IMR-90 (cell line): ENCODE results near the gene SLC39A11. TPM values are rescaled to one million over a fixed set of nuclear protein-coding genes. Genes with fewer than 3 reads are reported as not detected.

Source experiments
- ATAC-seq: fragments of 200-7000 bp; cut with Tn5 transposase; 2 replicates; pipeline ENCODE4 v1.9.1; 2020; ENCODE audit warnings: low read depth, mild to moderate bottlenecking, moderate library complexity
- BruUV-seq: library from RNA; stranded (reverse); fragments of 400-500 nt; replicated peaks from 2 replicates; lab custom pipeline; 2021; lab: Mats Ljungman, UMichigan
- CTCF ChIA-PET: fragments of 300-600 bp; formaldehyde crosslinking; extraction: SDS; loops from one replicate; lab custom pipeline; 2021; ENCODE audit warnings: antibody characterized with exemption; lab: Yijun Ruan, JAX
- POLR2A ChIA-PET: fragments of 300-600 bp; sonication (Branson Sonifier 250); formaldehyde crosslinking; loops from one replicate; lab custom pipeline; 2022; ENCODE audit warnings: antibody characterized with exemption; ENCODE audit not compliant: unreplicated experiment; lab: Charles Lee
- DNase-seq: peaks from one replicate; pipeline ENCODE4 v3.0.0; 2013
- H2AFZ ChIP-seq: replicated peaks from 2 replicates; pipeline ENCODE3; 2013; ENCODE audit warnings: low read length, mild to moderate bottlenecking; ENCODE audit not compliant: poor library complexity
- H2AK5ac ChIP-seq: 2 replicates; pipeline ENCODE4 v1.6.1; 2013; ENCODE audit warnings: low read depth, low read length, inconsistent platforms
- H2AK9ac ChIP-seq: replicated peaks from 2 replicates; pipeline ENCODE3; 2013; ENCODE audit warnings: mild to moderate bottlenecking, low read depth, low read length, moderate library complexity; ENCODE audit not compliant: poor library complexity
- H2BK120ac ChIP-seq: 2 replicates; pipeline ENCODE4 v1.6.1; 2013; ENCODE audit warnings: low read depth, low read length, inconsistent platforms
- H2BK15ac ChIP-seq: 3 replicates; pipeline ENCODE4 v1.6.1; 2013; ENCODE audit warnings: low read depth, low read length, inconsistent platforms
- H2BK20ac ChIP-seq: 2 replicates; pipeline ENCODE4 v1.6.1; 2013; ENCODE audit warnings: low read depth, mild to moderate bottlenecking, inconsistent platforms, low read length, moderate library complexity
- H2BK5ac ChIP-seq: 2 replicates; pipeline ENCODE4 v1.6.1; 2013; ENCODE audit warnings: mild to moderate bottlenecking, low read depth, low read length, inconsistent platforms; ENCODE audit not compliant: poor library complexity, severe bottlenecking
- H3K14ac ChIP-seq: replicated peaks from 2 replicates; pipeline ENCODE4 v1.6.1; 2013; ENCODE audit warnings: low read depth, low read length, inconsistent platforms
- H3K18ac ChIP-seq: 2 replicates; pipeline ENCODE4 v1.6.1; 2013; ENCODE audit warnings: low read depth, low read length, control low read depth
- H3K23ac ChIP-seq: 2 replicates; pipeline ENCODE4 v1.6.1; 2013; ENCODE audit warnings: low read depth, low read length, inconsistent platforms
- H3K27ac ChIP-seq: 2 replicates; pipeline ENCODE4 v1.5.1; 2013; ENCODE audit warnings: mild to moderate bottlenecking, control low read depth, low read length; ENCODE audit not compliant: insufficient read depth
- H3K27me3 ChIP-seq: 2 replicates; pipeline ENCODE4 v1.6.1; 2013; ENCODE audit warnings: low read length; ENCODE audit not compliant: control insufficient read depth, insufficient read depth
- H3K36me3 ChIP-seq: 2 replicates; pipeline ENCODE4 v1.6.1; 2013; ENCODE audit warnings: low read length, mixed read lengths; ENCODE audit not compliant: control insufficient read depth, insufficient read depth
- H3K4ac ChIP-seq: 2 replicates; pipeline ENCODE4 v1.6.1; 2013; ENCODE audit warnings: low read depth, low read length, inconsistent platforms
- H3K4me1 ChIP-seq: 2 replicates; pipeline ENCODE4 v1.6.1; 2013; ENCODE audit warnings: low read length, mixed read lengths; ENCODE audit not compliant: control insufficient read depth, insufficient read depth
- H3K4me2 ChIP-seq: 2 replicates; pipeline ENCODE4 v1.6.1; 2013; ENCODE audit warnings: low read depth, mild to moderate bottlenecking, control low read depth, low read length, moderate library complexity
- H3K4me3 ChIP-seq: 2 replicates; pipeline ENCODE4 v1.5.1; 2013; ENCODE audit warnings: low read depth, mild to moderate bottlenecking, control low read depth, low read length, moderate library complexity; ENCODE audit not compliant: insufficient read depth
- H3K56ac ChIP-seq: 2 replicates; pipeline ENCODE4 v1.6.1; 2013; ENCODE audit warnings: low read length, inconsistent platforms; ENCODE audit not compliant: insufficient read depth; ENCODE audit errors: extremely low read depth
- H3K79me1 ChIP-seq, 2 experiments: 2 replicates each; pipeline ENCODE4 v1.6.1; 2013; ENCODE audit warnings: low read length in 2 of 2, inconsistent platforms in 1 of 2, low read depth in 1 of 2
- H3K9ac ChIP-seq: 2 replicates; pipeline ENCODE4 v1.6.1; 2013; ENCODE audit warnings: low read depth, low read length, control low read depth
- H3K9me1 ChIP-seq: 2 replicates; pipeline ENCODE4 v1.6.1; 2013; ENCODE audit warnings: low read length, inconsistent platforms; ENCODE audit not compliant: insufficient read depth
- H3K9me3 ChIP-seq: 2 replicates; pipeline ENCODE4 v1.6.1; 2013; ENCODE audit warnings: low read length; ENCODE audit not compliant: control insufficient read depth, insufficient read depth
- H4K20me1 ChIP-seq: 2 replicates; pipeline ENCODE4 v1.6.1; 2013; ENCODE audit warnings: low read length, inconsistent platforms; ENCODE audit not compliant: insufficient read depth
- H4K5ac ChIP-seq: 2 replicates; pipeline ENCODE4 v1.6.1; 2013; ENCODE audit warnings: mild to moderate bottlenecking, low read depth, low read length, control low read depth
- H4K8ac ChIP-seq, 2 experiments: 2 replicates each; pipeline ENCODE4 v1.6.1; 2013; ENCODE audit warnings: low read depth in 2 of 2, low read length in 2 of 2, control low read depth in 1 of 2, inconsistent platforms in 1 of 2
- H4K91ac ChIP-seq: 2 replicates; pipeline ENCODE4 v1.6.1; 2013; ENCODE audit warnings: low read depth, low read length, inconsistent platforms; ENCODE audit not compliant: insufficient read depth
- BHLHE40 ChIP-seq: fragments of 150-350 bp; IDR thresholded peaks from 2 replicates; pipeline ENCODE4 v1.6.1; 2016; ENCODE audit warnings: mild to moderate bottlenecking, low read depth, low read length
- CHD1 ChIP-seq: IDR thresholded peaks from 2 replicates; pipeline ENCODE4 v1.6.1; 2012; ENCODE audit warnings: low read depth, low read length, improper control_type of control experiment
- CTCF ChIP-seq: conservative IDR thresholded peaks from 2 replicates; pipeline ENCODE4 v1.5.1; 2012; ENCODE audit warnings: mild to moderate bottlenecking, low read depth, low read length, improper control_type of control experiment
- ELK1 ChIP-seq: fragments of 150-350 bp; IDR thresholded peaks from 2 replicates; pipeline ENCODE4 v1.6.1; 2016; ENCODE audit warnings: low read depth, mild to moderate bottlenecking, low read length, moderate library complexity, borderline replicate concordance
- FOS ChIP-seq: fragments of 150-350 bp; IDR thresholded peaks from 2 replicates; pipeline ENCODE4 v1.6.1; 2016; ENCODE audit warnings: low read depth, low read length
- MAFK ChIP-seq: IDR thresholded peaks from 2 replicates; pipeline ENCODE4 v1.6.1; 2012; ENCODE audit warnings: low read depth, low read length, improper control_type of control experiment
- MAZ ChIP-seq: IDR thresholded peaks from 2 replicates; pipeline ENCODE4 v1.6.1; 2012; ENCODE audit warnings: low read depth, mild to moderate bottlenecking, low read length, improper control_type of control experiment, moderate library complexity, borderline replicate concordance
- MXI1 ChIP-seq: IDR thresholded peaks from 2 replicates; pipeline ENCODE4 v1.6.1; 2012; ENCODE audit warnings: low read depth, mild to moderate bottlenecking, low read length, moderate library complexity, borderline replicate concordance
- NFE2L2 ChIP-seq: fragments of 150-350 bp; IDR thresholded peaks from 2 replicates; pipeline ENCODE4 v1.6.1; 2016; ENCODE audit warnings: low read depth, mild to moderate bottlenecking, low read length
- POLR2A ChIP-seq: IDR thresholded peaks from 2 replicates; pipeline ENCODE4 v1.6.1; 2012; ENCODE audit warnings: mild to moderate bottlenecking, low read depth, low read length
- RAD21 ChIP-seq: IDR thresholded peaks from 2 replicates; pipeline ENCODE4 v1.6.1; 2012; ENCODE audit warnings: low read length, improper control_type of control experiment
- RCOR1 ChIP-seq: IDR thresholded peaks from 2 replicates; pipeline ENCODE4 v1.6.1; 2012; ENCODE audit warnings: mild to moderate bottlenecking, low read length, improper control_type of control experiment; ENCODE audit not compliant: insufficient replicate concordance
- RFX5 ChIP-seq: IDR thresholded peaks from 2 replicates; pipeline ENCODE4 v1.8.0; 2012; ENCODE audit warnings: low read depth, mild to moderate bottlenecking, low read length, moderate library complexity
- USF2 ChIP-seq: fragments of 150-350 bp; IDR thresholded peaks from 2 replicates; pipeline ENCODE4 v1.6.1; 2017; ENCODE audit warnings: mild to moderate bottlenecking, antibody characterized with exemption, low read length, low read depth
- WGBS, 2 experiments: methylation state at CpG; one replicate each; pipeline versions ENCODE4 v1.1.5 to v1.1.7; 2013; ENCODE audit warnings: missing lambda C conversion rate in 2 of 2; ENCODE audit not compliant: insufficient read length in 1 of 2; ENCODE audit errors: extremely low coverage in 2 of 2; 5-methylcytosine and 5-hydroxymethylcytosine counted together
- dilution Hi-C: fragments of 300-500 bp; cut with HindIII; formaldehyde crosslinking; loops from one replicate; pipeline ENCODE4 v1.14.3; 2018; ENCODE audit warnings: low sequenced_read_pairs; ENCODE audit not compliant: unreplicated experiment
- in situ Hi-C: fragments of 300-500 bp; cut with MboI; formaldehyde crosslinking; loops from 3 replicates; pipeline ENCODE4 v1.14.3; 2019; ENCODE audit warnings: low sequenced_read_pairs, inconsistent platforms, mixed read lengths
- intact Hi-C: fragments of 100-400 bp; cut with micrococcal nuclease; formaldehyde crosslinking; loops from 2 replicates; pipeline ENCODE4 v1.10.0; 2022
- polyA plus RNA-seq, 3 experiments: library from polyadenylated mRNA; depleted of rRNA; stranded (reverse); fragments of >200 nt; gene quantifications; 2 replicates each; pipeline ENCODE4 v1.2.3, GENCODE V29; 2012; ENCODE audit warnings: low replicate concordance in 1 of 3
- total RNA-seq: library from RNA; depleted of rRNA; stranded (reverse); fragments of >200 nt; gene quantifications from 2 replicates; pipeline ENCODE4 v1.2.3, GENCODE V29; 2012

The SLC39A11 gene
- total and polyA plus RNA-seq, 2 of the 4 experiments (the other 2 are of a cell fraction), result 8.8 to 14.3 TPM

- no peak overlapping the region for H4K91ac ChIP-seq
- H4K8ac ChIP-seq, result no peak overlapping the region
- no peak overlapping the region for H2AK5ac ChIP-seq
- no peak overlapping the region for H3K14ac ChIP-seq
- no peak overlapping the region for H3K9ac ChIP-seq
- H3K36me3 ChIP-seq, result no peaks in the 10 kb centered on the region
- no peaks in the 10 kb centered on the region for H3K27me3 ChIP-seq
- H3K9me3 ChIP-seq, result no peaks in the 10 kb centered on the region
- TF ChIP-seq MXI1 (no peak), MAFK (no peak), USF2 (no peak), RCOR1 (no peak), ELK1 (no peak), BHLHE40 (no peak), POLR2A (no peak), MAZ (no peak), NFE2L2 (no peak), RFX5 (no peak), RAD21 (no peak), CHD1 (no peak), FOS (no peak), CTCF (no peak)
- WGBS, 2 experiments, result no CpG with 5 or more reads among the region's 7 CpGs
- no peak for ATAC-seq
- H2BK120ac ChIP-seq, result no peak overlapping the region
- H3K4me2 ChIP-seq, result no peak overlapping the region
- ChIA-PET POLR2A (no interaction called here), CTCF (no interaction called here)
- intact Hi-C loops (no loop called here), in situ Hi-C loops (no loop called here), dilution Hi-C loops (no loop called here)
- no peak overlapping the region for H2AK9ac ChIP-seq
- 0 out of 2 replicates have a peak, but pooled peaks cover 2% of the 10 kb centered on the region for H3K9me1 ChIP-seq
- H2BK5ac ChIP-seq, result no peak overlapping the region
- no TSS peak for BruUV-seq
- no peak overlapping the region for H3K56ac ChIP-seq
- no peak overlapping the region for H3K4ac ChIP-seq
- H3K18ac ChIP-seq, result no peak overlapping the region
- H4K20me1 ChIP-seq, result no peaks in the 10 kb centered on the region
- H3K79me1 ChIP-seq, result peaks cover 2 to 4% of the 10 kb centered on the region in 2 experiments; a peak in 1 of 4 replicates
- H2BK20ac ChIP-seq, result no peak overlapping the region
- no peak overlapping the region for H2BK15ac ChIP-seq
- H3K4me1 ChIP-seq, result peaks cover 11% of the 10 kb centered on the region
- DNase-seq, result no peak
- H2AFZ ChIP-seq, result no peak overlapping the region
- H3K4me3 ChIP-seq, result no peak overlapping the region
- no peak overlapping the region for H4K5ac ChIP-seq
- no peak overlapping the region for H3K23ac ChIP-seq
- H3K27ac ChIP-seq, result no peak overlapping the region
Measured at GRCh38 chr17:73060721-73061120, 31.8 kb downstream of the SLC39A11 start.
